HEK293T (cell line): ENCODE data around the gene LMO4.

Experiments used
- ARNT ChIP-seq: fragments of 450-650 bp; IDR thresholded peaks from 2 replicates; pipeline ENCODE4 v1.6.1; 2017; ENCODE audit warnings: mild to moderate bottlenecking
- BHLHE40 ChIP-seq: fragments of 450-650 bp; IDR thresholded peaks from 2 replicates; pipeline ENCODE4 v1.6.1; 2016; ENCODE audit warnings: mild to moderate bottlenecking, moderate library complexity, borderline replicate concordance
- FOXA1 ChIP-seq: fragments of 450-650 bp; IDR thresholded peaks from 2 replicates; pipeline ENCODE4 v1.6.1; 2016; ENCODE audit warnings: mild to moderate bottlenecking
- FOXM1 ChIP-seq: fragments of 450-650 bp; IDR thresholded peaks from 2 replicates; pipeline ENCODE4 v1.6.1; 2017; ENCODE audit warnings: mild to moderate bottlenecking, borderline replicate concordance
- HDGF ChIP-seq: fragments of 450-650 bp; IDR thresholded peaks from 2 replicates; pipeline ENCODE4 v1.6.1; 2017; ENCODE audit warnings: antibody characterized with exemption, borderline replicate concordance
- LEF1 ChIP-seq: fragments of 450-650 bp; IDR thresholded peaks from 2 replicates; pipeline ENCODE4 v1.6.1; 2017; ENCODE audit warnings: mild to moderate bottlenecking, borderline replicate concordance
- NFRKB ChIP-seq: fragments of 450-650 bp; IDR thresholded peaks from 2 replicates; pipeline ENCODE4 v1.6.1; 2016; ENCODE audit warnings: mild to moderate bottlenecking, moderate library complexity
- PKNOX1 ChIP-seq: fragments of 450-650 bp; IDR thresholded peaks from 2 replicates; pipeline ENCODE4 v1.6.1; 2016
- SP1 ChIP-seq: fragments of 450-650 bp; IDR thresholded peaks from 2 replicates; pipeline ENCODE4 v1.6.1; 2017
- TARDBP ChIP-seq: fragments of 450-650 bp; IDR thresholded peaks from 2 replicates; pipeline ENCODE4 v1.6.1; 2016
- ZNF384 ChIP-seq: fragments of 450-650 bp; IDR thresholded peaks from 2 replicates; pipeline ENCODE4 v1.6.1; 2016

GRCh38 chr1:87349036-87349435 lies 20.4 kb downstream of the LMO4 start:
- TF ChIP-seq ARNT (no peak), FOXM1 (no peak), BHLHE40 (no peak), LEF1 (no peak), NFRKB (no peak), FOXA1 (no peak), ZNF384 (no peak), TARDBP (no peak), HDGF (no peak), SP1 (no peak), PKNOX1 (no peak)
